A673 (cell line): Measurements from ENCODE around the gene CYLD. TPM values are rescaled to one million over a fixed set of nuclear protein-coding genes. Genes with fewer than 3 reads are reported as not detected.

Experiments used
- BruUV-seq: library from RNA; stranded (reverse); fragments of 400-500 nt; replicated peaks from 2 replicates; lab custom pipeline; 2021; lab: Mats Ljungman, UMichigan
- CTCF ChIA-PET: fragments of 300-600 bp; sonication (Branson Sonifier 250); formaldehyde crosslinking; loops from one replicate; lab custom pipeline; 2022; ENCODE audit warnings: antibody characterized with exemption; lab: Charles Lee
- POLR2A ChIA-PET: fragments of 300-600 bp; sonication (Branson Sonifier 250); formaldehyde crosslinking; loops from one replicate; lab custom pipeline; 2022; ENCODE audit warnings: antibody characterized with exemption; ENCODE audit not compliant: low non-redundant PET; lab: Charles Lee
- DNase-seq: peaks from one replicate; pipeline ENCODE4 v3.0.0-alpha.2; 2015; ENCODE audit warnings: low spot score
- H3K27ac ChIP-seq: fragments of 200-600 bp; sonication (generic); 2 replicates; pipeline ENCODE4 v1.5.1; 2016; ENCODE audit warnings: mixed run types, low read depth, mild to moderate bottlenecking, mixed read lengths, antibody characterized with exemption, low read length; ENCODE audit not compliant: poor library complexity, severe bottlenecking
- H3K27me3 ChIP-seq: fragments of 200-600 bp; sonication (generic); replicated peaks from 2 replicates; pipeline ENCODE4 v1.6.1; 2017; ENCODE audit warnings: mixed run types, low read depth, mild to moderate bottlenecking, mixed read lengths, antibody characterized with exemption, low read length; ENCODE audit not compliant: insufficient read depth, poor library complexity
- H3K36me3 ChIP-seq: fragments of 200-600 bp; sonication (generic); 2 replicates; pipeline ENCODE4 v1.6.1; 2016; ENCODE audit warnings: mixed run types, mild to moderate bottlenecking, mixed read lengths, antibody characterized with exemption, low read length; ENCODE audit not compliant: insufficient read depth, poor library complexity, severe bottlenecking
- H3K4me1 ChIP-seq: fragments of 200-600 bp; sonication (generic); 2 replicates; pipeline ENCODE4 v1.6.1; 2017; ENCODE audit warnings: mixed run types, mild to moderate bottlenecking, mixed read lengths, antibody characterized with exemption, low read length; ENCODE audit not compliant: insufficient read depth, poor library complexity, severe bottlenecking
- H3K4me3 ChIP-seq: fragments of 200-600 bp; sonication (generic); 2 replicates; pipeline ENCODE4 v1.5.1; 2016; ENCODE audit warnings: low read depth, mixed run types, mild to moderate bottlenecking, mixed read lengths, low read length; ENCODE audit not compliant: poor library complexity, severe bottlenecking
- H3K9me3 ChIP-seq: fragments of 200-600 bp; sonication (generic); 2 replicates; pipeline ENCODE4 v1.6.1; 2016; ENCODE audit warnings: mixed run types, low read depth, mild to moderate bottlenecking, mixed read lengths, antibody characterized with exemption, low read length; ENCODE audit not compliant: poor library complexity, severe bottlenecking
- CTCF ChIP-seq: fragments of 300-800, 200-600 bp; sonication (generic); conservative IDR thresholded peaks from 2 replicates; pipeline ENCODE4 v1.5.1; 2017; ENCODE audit warnings: low read depth, mild to moderate bottlenecking, antibody characterized with exemption, low read length, moderate library complexity, mixed read lengths
- EZH2 ChIP-seq: fragments of 200-600 bp; sonication (generic); IDR thresholded peaks from 2 replicates; pipeline ENCODE4 v1.6.1; 2017; ENCODE audit warnings: borderline replicate concordance, low read depth, mild to moderate bottlenecking, mixed read lengths, antibody characterized with exemption, low read length; ENCODE audit not compliant: poor library complexity, severe bottlenecking
- intact Hi-C: fragments of 100-400 bp; cut with micrococcal nuclease; formaldehyde crosslinking; loops from one replicate; pipeline ENCODE4 v1.10.0; 2022; ENCODE audit not compliant: unreplicated experiment
- total RNA-seq: library from RNA; stranded (reverse); gene quantifications from 2 replicates; pipeline ENCODE4 v1.2.3, GENCODE V29; 2021

CYLD gene
- total RNA-seq, 1 experiment from 2014 or later: 6.3 TPM

GRCh38 chr16:50735629-50736122, 6.2 kb upstream of the CYLD start:
- no peak for TF ChIP-seq CTCF
- no peaks in the 10 kb centered on the region for H3K36me3 ChIP-seq
- intact Hi-C loops: no loop called here
- BruUV-seq: no TSS peak
- no peak overlapping the region for H3K4me3 ChIP-seq
- CTCF ChIA-PET: no interaction called here
- H3K4me1 ChIP-seq: no peaks in the 10 kb centered on the region
- peaks cover 31% of the 10 kb centered on the region for H3K27me3 ChIP-seq
- H3K9me3 ChIP-seq: no peaks in the 10 kb centered on the region
- DNase-seq: no peak
- POLR2A ChIA-PET: no interaction called here
- no peak overlapping the region for H3K27ac ChIP-seq

- intact Hi-C loops: no loop called here
- ChIA-PET POLR2A (no interaction called here), CTCF (no interaction called here)
- Histone ChIP-seq H3K4me3 (no peak overlapping the region), H3K9me3 (no peaks in the 10 kb centered on the region), H3K27me3 (peaks cover 31% of the 10 kb centered on the region), H3K4me1 (no peaks in the 10 kb centered on the region), H3K36me3 (no peaks in the 10 kb centered on the region), H3K27ac (no peak overlapping the region)
- DNase-seq: no peak
- TF ChIP-seq CTCF: no peak
- TF ChIP-seq EZH2: no peak
- no TSS peak for BruUV-seq
These were observed 5.4 kb upstream of the CYLD start for GRCh38 chr16:50736448-50736847.

- BruUV-seq: no TSS peak
- POLR2A ChIA-PET: no interaction called here
- intact Hi-C loops: no loop called here
- H3K4me3 ChIP-seq: no peak overlapping the region
- no peaks in the 10 kb centered on the region for H3K9me3 ChIP-seq
- no peak for TF ChIP-seq CTCF
- no peaks in the 10 kb centered on the region for H3K36me3 ChIP-seq
- no peaks in the 10 kb centered on the region for H3K4me1 ChIP-seq
- H3K27ac ChIP-seq: no peak overlapping the region
- CTCF ChIA-PET: no interaction called here
- DNase-seq: no peak
- H3K27me3 ChIP-seq: peaks cover 31% of the 10 kb centered on the region
These were observed 4.4 kb upstream of the CYLD start for GRCh38 chr16:50737420-50737959.
